ENCODE results near the gene ADGRV1.

DNA sequence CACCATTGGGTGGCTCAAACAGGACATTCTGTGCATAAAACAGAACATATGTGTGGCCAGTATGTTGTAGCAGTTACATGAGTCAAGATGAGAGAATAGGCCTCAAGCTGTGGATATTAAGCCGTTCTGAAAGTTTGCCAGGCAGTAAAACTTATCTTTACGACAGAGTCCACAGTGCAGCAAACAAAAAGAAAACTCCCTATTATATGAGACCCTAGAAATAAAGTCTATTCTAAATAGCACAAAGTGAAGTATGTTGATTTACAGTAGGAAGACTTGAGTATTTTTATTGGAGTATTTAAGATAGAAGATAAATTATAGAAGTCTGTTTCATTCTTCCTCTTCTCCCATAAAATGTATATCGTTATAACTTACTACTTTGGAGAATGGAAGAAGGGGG lies 271.5 kb downstream of the ADGRV1 start:
- TF ChIP-seq POLR2AphosphoS5 (IDR thresholded peaks at IDR 0.05; ENCODE audit: borderline replicate concordance, low read depth, low read length): no peak
- no peak for TF ChIP-seq EZH2 (IDR thresholded peaks at IDR 0.05)
- no peak for TF ChIP-seq FOXP2 (optimal IDR thresholded peaks at IDR 0.05; ENCODE audit: control extremely low read depth, extremely low read length, insufficient read depth)

Data from SK-N-MC (cell line).